HepG2 (cell line): Measurements from ENCODE around the gene CSTPP1. TPM values are rescaled to one million over a fixed set of nuclear protein-coding genes. Genes with fewer than 3 reads are reported as not detected.

Source experiments
- HNRNPK ChIP-seq: fragments of 200-400 bp; formaldehyde crosslinking; IDR thresholded peaks from 2 replicates; pipeline ENCODE4 v1.6.1; 2018; ENCODE audit warnings: low read length, low read depth, moderate library complexity, mild to moderate bottlenecking; ENCODE audit not compliant: poor library complexity, severe bottlenecking
- HOXA5 ChIP-seq: sonication (generic); formaldehyde crosslinking; IDR thresholded peaks from 2 replicates; pipeline ENCODE4 v1.4.0; 2020; ENCODE audit warnings: missing genetic modification reagents
- IRX3 ChIP-seq: sonication (generic); formaldehyde crosslinking; IDR thresholded peaks from 2 replicates; pipeline ENCODE4 v1.8.1; 2023; ENCODE audit warnings: mild to moderate bottlenecking, low read depth, missing genetic modification reagents, borderline replicate concordance
- LCORL ChIP-seq, 2 experiments: fragments of 450-650 bp in 1 of 2; sonication (generic) in 1 of 2; formaldehyde crosslinking in 1 of 2; IDR thresholded peaks; 2 replicates each; pipeline versions ENCODE4 v1.5.0 to v1.6.1; 2017 to 2020; ENCODE audit warnings: antibody characterized with exemption in 1 of 2, missing genetic modification reagents in 1 of 2
- MEF2D ChIP-seq: sonication (generic); formaldehyde crosslinking; IDR thresholded peaks from 2 replicates; pipeline ENCODE4 v1.5.1; 2020; ENCODE audit warnings: mild to moderate bottlenecking, missing genetic modification reagents
- MEIS1 ChIP-seq: sonication (generic); formaldehyde crosslinking; IDR thresholded peaks from 2 replicates; pipeline ENCODE4 v1.9.0; 2021; ENCODE audit warnings: mild to moderate bottlenecking, missing genetic modification reagents, moderate library complexity, borderline replicate concordance
- NFKB2 ChIP-seq: sonication (generic); formaldehyde crosslinking; IDR thresholded peaks from 2 replicates; pipeline ENCODE4 v1.4.0; 2020; ENCODE audit warnings: missing genetic modification reagents, borderline replicate concordance
- PATZ1 ChIP-seq: sonication (generic); formaldehyde crosslinking; IDR thresholded peaks from 2 replicates; pipeline ENCODE4 v1.4.0; 2020; ENCODE audit warnings: missing genetic modification reagents
- PREB ChIP-seq: sonication (generic); formaldehyde crosslinking; IDR thresholded peaks from 2 replicates; pipeline ENCODE4 v1.4.0; 2020; ENCODE audit warnings: missing genetic modification reagents
- TBL1XR1 ChIP-seq: fragments of 150-350 bp; IDR thresholded peaks from 2 replicates; pipeline ENCODE4 v1.6.1; 2014; ENCODE audit warnings: borderline replicate concordance, low read length; ENCODE audit not compliant: partially characterized antibody
- ZFP36L1 ChIP-seq: sonication (generic); formaldehyde crosslinking; IDR thresholded peaks from 2 replicates; pipeline ENCODE4 v1.8.0; 2022; ENCODE audit warnings: mild to moderate bottlenecking, missing genetic modification reagents, moderate library complexity
- ZNF160 ChIP-seq: sonication (generic); formaldehyde crosslinking; IDR thresholded peaks from 2 replicates; pipeline ENCODE4 v1.8.0; 2022; ENCODE audit warnings: mild to moderate bottlenecking, inconsistent platforms, missing genetic modification reagents
- ZNF230 ChIP-seq: sonication (generic); formaldehyde crosslinking; IDR thresholded peaks from 2 replicates; pipeline ENCODE4 v1.4.0; 2020; ENCODE audit warnings: mild to moderate bottlenecking, missing genetic modification reagents
- ZNF24 ChIP-seq: fragments of 450-650 bp; IDR thresholded peaks from 2 replicates; pipeline ENCODE4 v1.6.1; 2017; ENCODE audit warnings: antibody characterized with exemption, mild to moderate bottlenecking
- ZNF274 ChIP-seq: sonication (generic); formaldehyde crosslinking; IDR thresholded peaks from 2 replicates; pipeline ENCODE4 v1.5.1; 2020; ENCODE audit warnings: mild to moderate bottlenecking, missing genetic modification reagents
- ZNF530 ChIP-seq: sonication (generic); formaldehyde crosslinking; IDR thresholded peaks from 2 replicates; pipeline ENCODE4 v1.5.0; 2020; ENCODE audit warnings: low read depth, mild to moderate bottlenecking, missing genetic modification reagents
- ZNF609 ChIP-seq: sonication (generic); formaldehyde crosslinking; IDR thresholded peaks from 2 replicates; pipeline ENCODE4 v1.4.0; 2020; ENCODE audit warnings: mild to moderate bottlenecking, missing genetic modification reagents, borderline replicate concordance
- ZNF816 ChIP-seq: sonication (generic); formaldehyde crosslinking; IDR thresholded peaks from 2 replicates; pipeline ENCODE4 v1.8.0; 2022; ENCODE audit warnings: missing genetic modification reagents, mild to moderate bottlenecking, borderline replicate concordance
- polyA plus RNA-seq, 8 experiments: library from polyadenylated mRNA; depleted of rRNA in 3 of 8; stranded (reverse) in 7 of 8; unstranded in 1 of 8; fragments of >200 nt; fragmentation: Illumina TruSeq in 4 of 8; extraction: Trizol in 4 of 8; gene quantifications; 2 replicates each; pipeline versions ENCODE4 v1.2.1 to v1.2.3, GENCODE V29; 2011 to 2016; ENCODE audit warnings: low read depth in 4 of 8, missing spikeins in 1 of 8, mixed read lengths in 1 of 8; ENCODE audit not compliant: insufficient read depth in 1 of 8
- total RNA-seq, 5 experiments: library from RNA; depleted of rRNA; stranded (reverse); fragments of >200 nt; fragmentation: Illumina TruSeq; extraction: Trizol; gene quantifications; 2 replicates each; pipeline ENCODE4 v1.2.3, GENCODE V29; 2016; ENCODE audit warnings: low read depth in 1 of 5

Gene CSTPP1
- total and polyA plus RNA-seq, 2 of the 13 experiments (the other 11 are each of a cell fraction or from before 2014, with no cell fraction given) = 12.3 to 14.6 TPM

GRCh38 chr11:47186076-47186699 lies 249.6 kb downstream of the CSTPP1 start, which contains the start of gene PACSIN3 (continued):
- TF ChIP-seq PATZ1 (peak; percentile 45; the same call in 1 of the 2 replicates), MEF2D (CRISPR knock-in tag) (0 out of 2 replicates have a peak, but pooled peaks have one; percentile 14), ZNF609 (no peak), LCORL (IDR thresholded peaks at IDR 0.05) (no peak), LCORL (CRISPR knock-in tag; IDR thresholded peaks at IDR 0.05) (peak; percentile 43; the same call in 1 of the 2 replicates), ZNF160 (CRISPR knock-in tag) (0 out of 2 replicates have a peak, but pooled peaks have one; percentile 35), PREB (CRISPR knock-in tag) (no peak), TBL1XR1 (no peak), ZNF24 (no peak), HNRNPK (no peak), NFKB2 (CRISPR knock-in tag) (0 out of 2 replicates have a peak, but pooled peaks have one; percentile 34), ZFP36L1 (no peak), ZNF816 (CRISPR knock-in tag) (0 out of 2 replicates have a peak, but pooled peaks have one; percentile 2), ZNF274 (CRISPR knock-in tag) (no peak), ZNF230 (CRISPR knock-in tag) (no peak), ZNF530 (CRISPR knock-in tag) (no peak), IRX3 (CRISPR knock-in tag) (no peak), HOXA5 (CRISPR knock-in tag) (0 out of 2 replicates have a peak, but pooled peaks have one; percentile 33), MEIS1 (CRISPR knock-in tag) (no peak)
